GM19023 (cell line): ENCODE measurements around the gene CD109.
A peak's percentile ranks its signal among the peaks of the same experiment; 100 is the strongest.
"Not testable (repeated sequence)": the region's sequence is repeated elsewhere in the genome, so short reads cannot be mapped to it uniquely, and the experiment has no call there.

Experiments used
- ATAC-seq: cut with Tn5 transposase; IDR thresholded peaks from one replicate; pipeline ENCODE4 v1.9.1; 2021; ENCODE audit warnings: mild to moderate bottlenecking, moderate library complexity; ENCODE audit not compliant: unreplicated experiment

Gene CD109

DNA sequence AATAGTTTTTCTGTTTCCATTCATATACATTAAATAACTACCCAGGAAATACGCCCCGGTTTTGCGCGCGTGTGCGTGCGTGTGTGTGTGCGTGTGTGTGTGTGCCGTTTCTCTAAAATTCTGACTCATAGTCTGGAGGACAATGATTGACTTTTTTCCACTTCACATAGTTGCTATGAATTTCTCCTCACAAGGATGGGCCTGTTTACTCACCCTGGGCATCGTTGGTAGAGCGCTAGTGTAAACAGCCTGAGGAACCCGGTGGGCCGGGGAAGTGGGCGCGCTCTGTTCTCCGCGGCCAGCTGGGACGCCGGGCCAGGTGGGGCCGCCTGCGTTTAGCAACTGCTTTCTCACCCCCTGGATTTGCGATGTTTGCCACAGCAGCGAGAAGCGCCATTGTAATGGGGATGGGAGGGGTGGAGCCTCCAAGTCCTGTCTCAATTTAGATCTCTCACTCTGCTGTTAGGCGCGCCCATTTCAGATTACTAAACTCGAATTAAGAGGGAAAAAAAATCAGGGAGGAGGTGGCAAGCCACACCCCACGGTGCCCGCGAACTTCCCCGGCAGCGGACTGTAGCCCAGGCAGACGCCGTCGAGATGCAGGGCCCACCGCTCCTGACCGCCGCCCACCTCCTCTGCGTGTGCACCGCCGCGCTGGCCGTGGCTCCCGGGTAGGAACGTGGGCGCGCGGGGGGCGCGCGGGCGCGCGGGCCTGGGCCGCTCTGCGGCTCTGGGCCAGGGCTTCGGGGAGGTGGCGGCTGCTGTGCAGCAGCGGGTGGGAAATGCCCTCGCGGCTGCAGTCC lies at the start of gene CD109:
Gene CD109 (plus strand): TSS at position 585 of the 803 bp plus-strand sequence. CDS start 13 bp downstream, at position 598.
- peak; percentile 65 for ATAC-seq

DNA sequence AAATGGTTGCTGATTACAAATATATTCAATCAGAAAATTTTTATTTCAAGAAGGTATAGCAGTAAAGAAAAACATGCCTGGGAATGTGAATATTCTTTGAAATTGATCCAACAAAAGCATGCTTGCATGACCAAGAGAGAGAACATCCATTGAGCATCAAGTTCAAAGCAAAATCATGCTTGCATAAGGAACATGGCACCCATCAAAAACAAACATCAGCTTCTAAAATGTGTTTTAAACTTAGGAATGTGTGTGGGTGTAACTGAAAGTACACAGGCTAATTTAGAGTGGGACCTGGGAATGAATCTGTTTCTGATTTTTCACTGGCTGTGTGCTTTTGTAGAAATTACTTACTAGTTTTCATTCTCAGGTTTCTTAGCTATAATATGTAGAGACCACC lies 47.8 kb upstream of the CD109 start:
- ATAC-seq, result no peak

DNA sequence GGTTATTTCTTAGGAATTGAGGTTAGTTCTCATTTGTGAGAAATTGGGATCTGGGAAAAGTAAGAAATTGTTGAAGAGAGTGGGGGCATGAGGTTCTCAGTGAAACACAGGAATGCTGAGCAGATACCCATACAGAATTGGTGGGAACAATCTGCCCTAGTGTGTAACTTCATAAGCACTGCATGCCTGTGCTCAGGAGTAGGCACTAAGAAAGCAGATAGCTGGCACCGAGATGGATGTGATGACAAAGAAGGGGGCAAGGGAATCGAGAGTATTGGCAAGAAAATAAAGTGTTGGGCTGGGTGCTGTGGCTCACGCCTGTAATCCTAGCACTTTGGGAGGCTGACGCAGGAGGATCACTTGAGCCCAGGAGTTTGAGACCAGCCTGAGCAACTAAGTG lies 46.2 kb upstream of the CD109 start:
- no peak for ATAC-seq

DNA sequence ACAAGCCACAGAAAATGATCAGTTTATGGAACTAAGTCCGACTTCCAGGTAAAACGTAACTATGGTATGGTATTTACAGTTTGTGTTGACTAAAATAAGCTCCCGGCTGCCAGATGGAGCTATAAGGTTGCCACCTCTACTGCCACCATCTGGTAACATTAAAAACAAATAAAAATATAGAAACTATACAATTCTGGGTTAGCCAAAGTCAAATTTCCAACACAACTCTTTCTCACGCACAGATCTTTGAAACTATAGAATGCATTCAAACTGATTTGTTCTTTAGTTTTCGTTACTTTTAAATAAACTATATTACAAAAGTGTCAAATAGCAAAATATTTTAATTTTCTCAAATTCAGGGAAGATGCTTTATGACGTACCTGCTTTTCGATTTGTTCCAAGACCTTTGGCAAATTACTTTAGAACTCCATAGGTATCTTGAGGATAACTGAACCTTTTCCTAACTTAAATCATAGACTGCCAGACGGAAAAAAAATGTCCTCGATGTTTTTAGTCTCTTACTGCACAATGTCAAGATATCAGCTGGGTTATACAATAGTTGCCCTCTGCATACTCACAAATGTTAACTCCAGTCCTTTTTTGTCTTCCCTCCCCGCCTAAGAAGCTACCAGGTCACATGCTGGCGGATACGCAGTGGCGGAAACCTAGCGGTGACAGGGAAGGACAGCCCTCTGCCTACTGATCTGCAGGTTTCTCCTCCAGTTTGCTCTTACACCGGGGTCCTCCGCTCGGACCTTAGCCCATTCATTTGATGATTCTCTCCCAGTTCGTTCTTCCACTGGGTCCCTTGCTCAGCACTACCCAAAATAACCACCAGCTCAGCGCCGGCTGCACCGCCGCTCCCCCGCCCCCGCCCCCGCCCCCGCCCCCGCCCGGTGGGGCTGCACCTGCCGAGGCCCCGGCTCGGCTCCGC lies 43.1 kb upstream of the CD109 start:
- ATAC-seq, result peak; percentile 41

DNA sequence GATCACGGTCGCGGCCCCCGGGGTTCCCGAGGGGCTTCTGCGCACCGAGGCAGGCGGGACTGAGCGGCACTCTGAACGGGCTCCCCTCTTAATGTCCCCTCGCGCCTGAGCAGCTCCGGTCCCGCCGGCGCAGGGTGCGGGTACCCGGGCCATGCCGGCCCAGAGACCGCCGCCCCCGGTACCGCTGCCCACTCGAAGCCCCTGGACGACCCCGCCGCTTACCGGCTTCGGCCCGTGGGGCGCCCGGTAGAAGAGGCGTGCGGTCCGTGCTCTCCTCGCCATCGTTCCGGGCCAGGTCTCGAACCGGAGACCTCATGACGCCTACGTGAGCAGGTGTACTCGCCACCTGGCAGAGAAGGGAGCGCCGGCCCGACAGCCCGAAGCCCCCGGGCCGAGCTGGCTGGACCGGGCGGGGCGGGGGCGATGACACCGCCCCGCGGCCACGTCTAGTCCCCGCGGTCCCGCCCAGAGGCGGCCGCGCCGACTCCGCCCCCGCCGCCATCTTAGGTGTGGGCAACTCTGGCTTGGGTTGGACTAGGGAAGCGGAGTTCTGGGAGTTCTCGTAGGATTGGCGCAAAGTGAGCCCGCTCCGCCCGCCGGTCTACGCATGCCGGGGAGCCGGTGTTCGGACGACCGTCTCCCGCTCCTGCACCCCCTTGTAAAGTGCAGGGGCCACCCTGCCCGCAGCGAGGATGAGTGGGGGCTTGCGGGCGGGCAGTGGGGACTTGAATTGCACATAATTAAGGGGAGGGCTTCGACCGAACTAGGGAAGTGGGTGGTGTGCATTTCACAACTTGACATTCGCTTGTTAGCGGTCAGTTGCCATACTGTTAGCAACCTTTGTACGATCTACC lies 42.2 kb upstream of the CD109 start, which contains the start of gene SLC17A5:
Gene SLC17A5 (minus strand): TSS at position 422 of the 854 bp plus-strand sequence. CDS start 106 bp downstream, at position 316.
- peak; percentile 89 for ATAC-seq

DNA sequence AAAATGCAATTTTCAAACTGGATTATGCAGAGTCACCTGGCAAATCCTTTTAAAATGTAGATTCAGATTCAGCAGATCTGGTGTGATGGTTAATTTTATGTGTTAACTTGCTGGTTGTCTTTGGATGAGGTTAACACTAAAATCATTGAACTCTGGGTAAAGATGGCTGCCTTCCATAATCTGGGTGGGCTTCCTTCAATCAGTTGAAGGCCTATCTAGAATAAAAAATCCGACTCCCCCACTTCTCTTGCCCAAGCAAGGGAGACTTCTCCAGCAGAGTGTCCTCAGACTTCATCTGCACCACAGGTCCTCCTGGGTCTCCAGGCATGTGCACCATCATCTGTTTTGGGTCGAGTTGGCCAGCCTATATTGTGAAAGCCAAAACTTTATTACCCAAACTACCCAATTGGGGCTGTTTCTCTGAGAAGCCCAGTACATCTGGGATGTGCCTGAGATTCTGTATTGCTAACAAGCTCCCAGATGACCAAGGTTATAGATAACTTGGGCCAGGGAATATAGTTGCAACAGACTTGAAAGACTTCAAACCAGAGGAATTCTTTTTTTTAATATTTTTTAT lies 40.6 kb upstream of the CD109 start:
- ATAC-seq, result no peak

DNA sequence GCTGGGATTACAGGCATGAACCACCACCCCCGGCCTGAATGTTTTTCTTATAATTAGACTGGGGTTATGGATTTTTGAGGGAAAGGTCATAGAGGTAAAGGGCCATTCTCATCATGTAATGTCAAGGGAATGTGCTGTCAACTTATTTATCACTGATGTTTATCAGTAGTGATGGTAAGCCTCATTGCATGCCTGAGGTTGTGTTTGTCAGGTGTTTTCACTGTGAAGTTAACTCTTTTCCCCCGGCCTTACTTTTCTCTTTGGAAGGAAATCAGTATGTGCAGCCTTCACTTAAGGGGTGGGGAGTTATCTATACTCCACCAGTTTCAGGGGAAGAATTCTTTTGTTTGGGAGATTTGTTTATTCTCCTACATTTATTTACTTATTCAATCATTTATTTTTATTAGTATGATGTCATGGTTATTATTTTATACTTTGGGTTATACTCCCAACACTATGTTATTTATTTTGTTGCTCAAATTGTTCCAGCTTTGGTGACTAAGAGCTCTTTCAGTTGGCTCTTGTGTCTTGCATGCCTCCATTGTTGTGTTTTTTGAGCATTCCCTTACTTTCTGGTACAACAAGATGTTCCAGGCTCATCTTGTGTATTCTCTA lies 39.4 kb upstream of the CD109 start:
- ATAC-seq, result no peak

DNA sequence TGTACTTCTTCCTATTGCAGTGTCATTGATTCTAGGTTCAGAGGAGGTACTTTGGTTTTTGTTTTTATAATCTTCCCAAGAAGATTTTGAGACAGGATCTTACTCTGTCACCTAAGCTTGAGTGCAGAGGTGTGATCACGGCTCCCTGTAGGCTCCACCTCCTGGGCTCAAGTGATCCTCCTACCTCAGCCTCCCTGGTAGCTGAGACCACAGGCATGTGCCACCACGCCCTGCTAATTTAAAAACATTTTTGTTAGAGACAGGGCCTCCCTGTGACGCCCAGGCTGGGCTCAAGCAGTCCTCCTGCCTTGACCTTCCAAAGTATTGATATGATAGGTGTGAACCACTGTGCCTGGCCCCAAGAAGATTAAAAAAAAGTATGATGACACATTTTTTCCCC lies 38.8 kb upstream of the CD109 start:
- ATAC-seq, result no peak

DNA sequence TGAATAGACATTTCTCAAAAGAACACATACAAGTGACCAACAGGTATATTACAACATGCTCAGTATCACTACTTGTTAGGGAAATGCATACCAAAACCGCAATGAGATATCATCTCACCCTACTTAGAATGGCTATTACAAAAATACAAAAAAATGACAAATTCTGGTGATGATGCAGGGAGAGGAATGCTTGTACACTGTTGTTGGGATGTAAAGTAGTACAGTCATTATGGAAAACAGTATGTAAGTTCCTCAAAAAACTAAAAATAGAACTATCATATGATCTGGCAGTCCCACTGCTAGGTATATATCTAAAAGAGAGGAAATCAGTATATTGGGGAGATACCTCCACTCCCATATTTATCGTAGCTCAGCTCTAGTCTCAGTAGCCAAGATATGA lies 31.3 kb upstream of the CD109 start:
- ATAC-seq, result no peak

DNA sequence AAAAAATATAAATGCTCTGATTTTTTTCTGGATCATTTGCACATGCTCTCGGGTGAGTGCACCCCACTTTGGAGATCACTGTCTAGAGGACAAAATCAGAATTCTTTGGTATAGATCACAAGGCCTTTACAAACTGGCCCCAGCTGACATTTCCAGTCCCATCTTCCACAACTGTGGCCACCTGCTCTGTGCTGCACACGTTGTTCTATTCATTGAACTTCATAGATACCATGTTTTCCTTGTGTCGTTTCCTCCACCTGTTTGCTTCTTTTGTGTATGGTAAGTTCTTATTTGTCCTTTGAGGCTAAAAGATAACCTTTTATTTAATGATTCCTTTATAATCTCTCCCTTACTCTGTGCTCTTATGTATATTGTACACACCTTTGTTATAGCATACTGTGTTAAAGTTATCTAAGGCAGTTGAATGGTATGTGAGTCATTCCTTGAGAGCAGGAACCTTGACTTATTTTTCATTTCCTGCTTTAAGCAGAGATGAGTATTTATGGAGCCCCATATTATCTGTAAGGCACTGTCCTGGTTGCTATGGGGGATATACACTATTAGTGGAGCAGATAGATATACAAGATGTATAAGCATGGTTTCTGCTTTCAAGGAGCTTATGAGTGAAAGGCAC lies 30.2 kb upstream of the CD109 start:
- no peak for ATAC-seq

DNA sequence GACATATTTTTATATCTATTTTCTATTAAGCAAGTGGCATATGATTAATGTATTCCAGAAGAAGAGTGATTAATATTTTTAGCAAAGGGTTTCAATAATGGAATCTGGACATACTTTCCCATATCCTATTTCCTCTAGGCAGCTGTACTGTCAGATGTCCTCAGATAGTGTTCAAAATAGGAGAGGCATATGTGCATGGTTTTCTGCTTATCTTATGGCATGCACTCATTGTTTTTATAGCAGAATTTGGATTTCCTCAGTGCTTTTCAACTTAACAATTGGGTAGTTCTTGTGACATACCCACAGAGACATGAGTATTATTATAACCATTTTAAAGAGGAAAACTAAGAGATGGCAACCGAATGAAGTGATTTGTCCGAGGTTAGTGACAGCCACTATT lies 29.6 kb upstream of the CD109 start:
- no peak for ATAC-seq

DNA sequence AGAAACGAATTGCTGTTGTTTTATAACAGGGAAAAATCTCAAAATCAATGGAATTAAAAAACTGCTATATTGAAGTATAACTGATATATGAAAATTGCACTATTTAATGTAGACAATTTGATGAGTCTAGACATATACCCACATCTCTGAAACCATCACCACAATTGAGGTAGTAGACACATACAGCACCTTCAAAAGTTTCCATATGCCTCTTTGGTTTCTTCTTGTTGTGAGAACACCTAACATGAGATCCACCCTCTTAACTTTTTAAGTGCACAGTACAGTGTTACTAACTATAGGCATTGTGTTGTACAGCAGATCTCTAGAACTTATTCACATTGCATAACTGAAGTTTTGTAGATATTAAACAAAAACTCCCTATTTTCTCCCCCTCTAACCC lies 28.2 kb upstream of the CD109 start:
- no peak for ATAC-seq

DNA sequence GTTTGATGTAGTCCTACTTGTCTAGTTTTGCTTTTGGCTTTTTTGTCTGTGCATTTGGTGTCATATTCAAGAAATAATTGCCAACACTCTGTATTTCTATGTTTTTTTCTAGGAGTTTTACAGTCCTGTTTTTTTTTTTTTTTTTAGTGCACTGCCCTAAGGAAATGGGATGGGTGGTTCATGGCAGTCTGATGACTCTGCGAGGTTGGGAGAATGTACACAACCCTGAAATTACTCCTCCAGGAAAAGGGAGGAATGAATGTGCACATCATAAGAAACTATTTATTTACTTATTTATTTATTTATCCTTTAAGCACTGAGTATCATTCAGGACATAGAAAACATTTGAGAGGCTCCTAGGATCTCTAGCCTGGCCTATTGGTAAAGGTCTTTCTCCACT lies 27.0 kb upstream of the CD109 start:
- ATAC-seq, result no peak

DNA sequence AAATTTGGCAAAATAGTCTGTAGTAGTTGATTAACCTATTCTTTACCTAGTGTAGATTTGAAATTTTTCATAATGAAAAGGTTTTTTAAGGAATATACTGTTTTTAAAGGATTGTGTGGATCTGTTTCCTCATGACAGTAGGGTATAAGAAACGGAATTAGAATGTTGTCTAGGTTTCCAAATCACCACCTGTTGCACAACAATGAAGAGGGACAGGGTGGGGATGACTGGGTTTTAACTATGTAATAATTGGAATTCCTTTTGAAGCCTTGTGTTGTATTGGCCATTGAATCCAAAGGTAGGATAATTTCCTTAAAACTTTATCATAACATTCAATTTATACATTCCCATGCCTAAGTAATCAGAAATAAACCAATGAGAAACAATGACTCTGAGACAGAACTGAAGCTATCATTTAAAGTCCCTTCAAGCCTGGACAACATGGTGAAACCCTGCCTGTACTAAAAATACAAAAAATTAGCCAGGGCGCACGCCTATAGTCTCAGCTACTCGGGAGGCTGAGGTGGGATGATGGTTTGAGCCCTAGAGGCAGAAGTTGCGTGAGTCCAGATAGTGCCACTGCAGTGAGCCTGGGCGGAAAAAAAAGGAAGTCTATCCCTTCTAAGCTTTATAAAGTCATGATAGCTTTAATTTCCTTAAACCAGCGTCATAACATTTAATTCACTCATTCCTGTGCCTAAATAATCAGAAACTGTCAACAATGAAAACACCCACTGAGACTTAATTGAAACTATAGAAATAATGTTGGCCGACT lies 23.9 kb upstream of the CD109 start:
- ATAC-seq, result no peak

DNA sequence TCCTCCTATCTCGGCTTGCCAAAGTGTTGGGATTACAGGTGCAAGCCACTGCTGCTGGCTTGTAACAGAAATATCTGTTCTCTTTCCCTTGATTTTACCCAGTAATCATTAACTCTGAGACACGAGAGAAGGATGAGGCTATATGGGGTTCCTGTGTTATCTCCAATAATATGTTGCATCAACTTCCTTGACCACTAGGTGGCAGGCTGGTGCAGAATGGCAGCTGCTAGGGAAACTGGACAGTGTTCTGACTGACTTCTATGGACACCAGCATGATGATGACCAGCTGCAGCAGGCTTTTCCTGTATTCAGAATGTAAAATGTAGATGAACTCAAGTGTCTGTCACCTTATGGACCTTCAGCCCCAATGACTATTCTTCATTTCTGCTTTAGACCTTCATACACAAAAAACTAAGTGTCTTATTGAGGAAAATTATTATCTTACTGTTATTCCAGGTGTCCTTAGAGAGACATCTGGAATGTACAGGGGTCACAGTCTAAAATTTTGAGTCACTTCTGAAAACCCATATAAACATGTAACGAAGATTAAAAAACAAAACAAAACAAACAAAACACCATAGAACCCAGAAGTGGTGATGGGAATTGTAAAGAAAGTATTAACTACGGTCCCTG lies 20.4 kb upstream of the CD109 start:
- ATAC-seq, result peak; percentile 97

DNA sequence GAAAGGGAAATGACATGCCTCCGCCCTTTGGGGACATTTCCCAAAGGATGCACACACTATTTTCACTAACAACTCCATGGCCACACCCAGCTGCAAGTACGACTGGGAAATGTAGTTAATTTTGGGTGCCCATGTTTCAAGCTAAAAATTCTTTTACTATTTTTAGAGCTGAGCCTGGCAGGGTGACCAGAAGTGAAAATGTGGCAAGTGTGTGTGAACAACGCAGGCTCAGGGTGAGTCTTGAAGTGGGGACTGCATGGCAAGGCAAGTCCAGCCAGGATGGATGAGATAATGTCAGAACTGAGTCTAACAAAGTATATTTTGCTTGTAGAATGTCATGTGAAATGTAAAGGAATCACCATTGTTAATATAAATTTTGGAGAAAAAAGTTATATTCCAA lies 17.0 kb upstream of the CD109 start:
- no peak for ATAC-seq

DNA sequence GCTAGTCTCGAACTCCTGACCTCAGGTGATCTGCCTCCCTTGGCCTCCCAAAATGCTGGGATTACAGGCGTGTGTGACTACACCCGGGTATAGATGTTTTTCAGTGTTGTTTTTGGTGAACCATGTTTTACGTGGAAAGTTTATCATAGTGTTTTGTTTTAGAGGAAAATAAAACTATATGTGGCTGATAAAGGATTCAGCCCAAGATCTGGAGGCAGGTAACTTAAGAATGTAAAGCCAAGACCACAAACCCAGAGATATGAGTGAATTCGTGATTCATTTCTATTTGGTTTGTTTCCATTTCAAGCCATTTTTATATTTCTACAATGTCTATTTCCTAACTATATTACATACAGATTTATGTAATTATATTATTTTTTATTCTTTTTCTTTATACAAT lies 16.2 kb upstream of the CD109 start:
- not testable (repeated sequence) for ATAC-seq

DNA sequence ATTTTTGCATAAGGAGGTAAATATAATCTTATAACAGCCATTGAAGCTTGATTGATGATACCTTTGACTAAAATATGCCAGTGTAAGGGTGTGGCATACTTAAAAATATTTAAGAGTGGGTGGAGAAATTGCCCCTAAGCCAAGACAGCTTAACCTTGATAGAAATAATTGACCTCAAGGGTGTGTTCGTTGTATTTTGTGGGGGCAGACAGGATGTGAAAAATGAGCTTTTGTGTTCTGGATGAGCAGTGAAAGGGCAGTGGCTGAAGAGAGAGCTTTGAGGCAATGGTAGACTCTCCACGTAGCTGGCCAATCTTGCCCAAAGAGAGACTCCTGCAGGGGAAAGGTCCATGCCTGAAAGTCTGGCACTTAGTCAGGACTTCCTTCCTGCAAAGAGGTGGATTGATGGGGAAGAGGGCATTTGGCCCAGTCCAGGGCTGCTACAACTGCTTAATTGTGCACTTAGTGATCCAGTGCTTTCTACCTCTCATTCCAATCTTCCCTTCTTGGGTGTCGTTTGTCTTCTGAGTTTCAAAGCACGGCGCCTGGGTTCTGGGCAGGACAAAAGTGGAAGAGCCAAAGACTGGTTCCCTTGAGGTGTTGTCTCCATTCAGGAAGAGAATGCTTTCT lies 15.6 kb upstream of the CD109 start:
- ATAC-seq, result no peak
